ENCODE data around the gene LRRN2. TPM values are rescaled to one million over a fixed set of nuclear protein-coding genes. Genes with fewer than 3 reads are reported as not detected.

The LRRN2 gene
- polyA plus RNA-seq, 1 donor from 2014 or later, result 3.3 TPM

DNA sequence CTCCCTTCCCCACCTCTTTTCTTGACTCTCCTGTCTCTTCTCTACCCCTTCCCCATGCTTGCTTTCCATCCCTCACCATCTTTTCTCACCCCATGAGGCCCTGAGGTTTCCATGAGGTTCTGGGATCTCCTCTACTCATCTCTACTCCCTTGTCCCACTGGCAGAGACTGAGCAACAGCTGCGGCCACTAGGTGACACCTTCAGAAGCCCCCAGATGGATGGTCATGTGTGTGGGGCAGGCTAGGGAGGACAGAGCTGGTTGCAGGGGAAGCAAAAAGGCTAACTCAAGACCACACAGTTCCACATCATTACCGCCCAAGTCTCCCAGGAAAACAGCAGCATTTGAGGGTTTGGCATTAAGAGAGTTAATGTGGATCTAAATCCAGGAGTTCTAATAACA lies 45.0 kb downstream of the LRRN2 start:
- TF ChIP-seq EZH2 (IDR thresholded peaks at IDR 0.05; ENCODE audit: borderline replicate concordance, insufficient read depth, low read length, poor library complexity, severe bottlenecking) (no peak), EP300 (conservative IDR thresholded peaks at IDR 0.05; ENCODE audit: poor library complexity, severe bottlenecking) (no peak), POLR2AphosphoS5 (IDR thresholded peaks at IDR 0.05) (no peak), SMC3 (conservative IDR thresholded peaks at IDR 0.05; ENCODE audit: poor library complexity) (no peak), MXI1 (conservative IDR thresholded peaks at IDR 0.05; ENCODE audit: poor library complexity, severe bottlenecking) (no peak), TAF1 (IDR thresholded peaks at IDR 0.05; ENCODE audit: low read depth) (no peak), RAD21 (conservative IDR thresholded peaks at IDR 0.05) (no peak)
- TF ChIP-seq, protein P1, sequence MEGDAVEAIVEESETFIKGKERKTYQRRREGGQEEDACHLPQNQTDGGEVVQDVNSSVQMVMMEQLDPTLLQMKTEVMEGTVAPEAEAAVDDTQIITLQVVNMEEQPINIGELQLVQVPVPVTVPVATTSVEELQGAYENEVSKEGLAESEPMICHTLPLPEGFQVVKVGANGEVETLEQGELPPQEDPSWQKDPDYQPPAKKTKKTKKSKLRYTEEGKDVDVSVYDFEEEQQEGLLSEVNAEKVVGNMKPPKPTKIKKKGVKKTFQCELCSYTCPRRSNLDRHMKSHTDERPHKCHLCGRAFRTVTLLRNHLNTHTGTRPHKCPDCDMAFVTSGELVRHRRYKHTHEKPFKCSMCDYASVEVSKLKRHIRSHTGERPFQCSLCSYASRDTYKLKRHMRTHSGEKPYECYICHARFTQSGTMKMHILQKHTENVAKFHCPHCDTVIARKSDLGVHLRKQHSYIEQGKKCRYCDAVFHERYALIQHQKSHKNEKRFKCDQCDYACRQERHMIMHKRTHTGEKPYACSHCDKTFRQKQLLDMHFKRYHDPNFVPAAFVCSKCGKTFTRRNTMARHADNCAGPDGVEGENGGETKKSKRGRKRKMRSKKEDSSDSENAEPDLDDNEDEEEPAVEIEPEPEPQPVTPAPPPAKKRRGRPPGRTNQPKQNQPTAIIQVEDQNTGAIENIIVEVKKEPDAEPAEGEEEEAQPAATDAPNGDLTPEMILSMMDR (IDR thresholded peaks at IDR 0.05; ENCODE audit: poor library complexity, severe bottlenecking), result no peak
- TF ChIP-seq, protein P2, sequence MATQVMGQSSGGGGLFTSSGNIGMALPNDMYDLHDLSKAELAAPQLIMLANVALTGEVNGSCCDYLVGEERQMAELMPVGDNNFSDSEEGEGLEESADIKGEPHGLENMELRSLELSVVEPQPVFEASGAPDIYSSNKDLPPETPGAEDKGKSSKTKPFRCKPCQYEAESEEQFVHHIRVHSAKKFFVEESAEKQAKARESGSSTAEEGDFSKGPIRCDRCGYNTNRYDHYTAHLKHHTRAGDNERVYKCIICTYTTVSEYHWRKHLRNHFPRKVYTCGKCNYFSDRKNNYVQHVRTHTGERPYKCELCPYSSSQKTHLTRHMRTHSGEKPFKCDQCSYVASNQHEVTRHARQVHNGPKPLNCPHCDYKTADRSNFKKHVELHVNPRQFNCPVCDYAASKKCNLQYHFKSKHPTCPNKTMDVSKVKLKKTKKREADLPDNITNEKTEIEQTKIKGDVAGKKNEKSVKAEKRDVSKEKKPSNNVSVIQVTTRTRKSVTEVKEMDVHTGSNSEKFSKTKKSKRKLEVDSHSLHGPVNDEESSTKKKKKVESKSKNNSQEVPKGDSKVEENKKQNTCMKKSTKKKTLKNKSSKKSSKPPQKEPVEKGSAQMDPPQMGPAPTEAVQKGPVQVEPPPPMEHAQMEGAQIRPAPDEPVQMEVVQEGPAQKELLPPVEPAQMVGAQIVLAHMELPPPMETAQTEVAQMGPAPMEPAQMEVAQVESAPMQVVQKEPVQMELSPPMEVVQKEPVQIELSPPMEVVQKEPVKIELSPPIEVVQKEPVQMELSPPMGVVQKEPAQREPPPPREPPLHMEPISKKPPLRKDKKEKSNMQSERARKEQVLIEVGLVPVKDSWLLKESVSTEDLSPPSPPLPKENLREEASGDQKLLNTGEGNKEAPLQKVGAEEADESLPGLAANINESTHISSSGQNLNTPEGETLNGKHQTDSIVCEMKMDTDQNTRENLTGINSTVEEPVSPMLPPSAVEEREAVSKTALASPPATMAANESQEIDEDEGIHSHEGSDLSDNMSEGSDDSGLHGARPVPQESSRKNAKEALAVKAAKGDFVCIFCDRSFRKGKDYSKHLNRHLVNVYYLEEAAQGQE (IDR thresholded peaks at IDR 0.05; ENCODE audit: borderline replicate concordance), result no peak
- Histone ChIP-seq H3K27ac (ENCODE audit: low read length) (no peak overlapping the region), H4K20me1 (ENCODE audit: insufficient read depth) (no peaks in the 10 kb centered on the region), H3K36me3 (ENCODE audit: insufficient read depth, low read length) (no peaks in the 10 kb centered on the region), H3K4me2 (ENCODE audit: low read length) (no peak overlapping the region), H3K27me3 (ENCODE audit: insufficient read depth, low read depth, low read length) (no peaks in the 10 kb centered on the region), H3K79me2 (replicated peaks; ENCODE audit: insufficient read depth, low read length) (no peaks in the 10 kb centered on the region), H3K9me3 (ENCODE audit: low read length) (no peaks in the 10 kb centered on the region), H3K4me3 (ENCODE audit: low read length) (no peak overlapping the region), H2AFZ (ENCODE audit: low read depth, low read length) (no peak overlapping the region), H3K9me2 (ENCODE audit: insufficient read depth, low read length) (no peaks in the 10 kb centered on the region), H3K9ac (ENCODE audit: low read length) (no peak overlapping the region), H3F3A (ENCODE audit: insufficient read depth, low read length, poor library complexity, severe bottlenecking) (no peaks in the 10 kb centered on the region)

DNA sequence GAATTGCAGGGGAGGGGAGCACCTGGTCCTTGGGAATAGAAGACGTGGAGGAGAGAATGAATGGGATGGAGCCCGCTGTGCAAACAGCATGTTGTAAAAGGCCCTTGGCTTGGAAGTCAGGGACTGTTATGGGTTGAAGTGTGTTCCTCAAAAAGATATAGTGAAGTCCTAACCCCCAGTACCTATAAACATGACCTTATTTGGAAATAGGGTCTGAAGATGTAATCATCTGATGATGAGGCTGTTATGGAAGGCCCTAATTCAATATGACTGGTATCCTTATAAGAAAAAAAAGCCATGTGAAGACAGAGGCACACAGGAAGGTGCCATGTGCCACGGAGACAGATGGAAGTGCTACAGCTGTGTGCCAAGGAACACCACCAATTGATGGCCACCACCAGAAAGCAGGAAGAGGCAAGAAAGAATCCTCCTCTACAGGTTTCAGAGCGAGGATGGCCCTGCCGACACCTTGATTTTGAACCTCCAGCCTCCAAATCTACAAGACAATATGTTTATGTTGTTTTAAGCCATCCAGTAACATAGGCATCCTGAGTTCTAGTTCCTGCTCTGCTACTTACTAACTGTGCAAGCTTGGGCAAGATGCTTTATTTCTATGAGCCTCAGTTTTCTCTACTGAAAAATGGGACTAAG lies 51.2 kb downstream of the LRRN2 start:
- Histone ChIP-seq H3K27ac (ENCODE audit: low read length) (no peak overlapping the region), H3K79me2 (replicated peaks; ENCODE audit: insufficient read depth, low read length) (no peaks in the 10 kb centered on the region), H3K9ac (ENCODE audit: low read length) (no peak overlapping the region), H3K27me3 (ENCODE audit: insufficient read depth, low read depth, low read length) (no peaks in the 10 kb centered on the region), H3F3A (ENCODE audit: insufficient read depth, low read length, poor library complexity, severe bottlenecking) (no peaks in the 10 kb centered on the region), H3K4me3 (ENCODE audit: low read length) (no peak overlapping the region), H3K36me3 (ENCODE audit: insufficient read depth, low read length) (no peaks in the 10 kb centered on the region), H3K4me2 (ENCODE audit: low read length) (no peak overlapping the region), H3K9me3 (ENCODE audit: low read length) (no peaks in the 10 kb centered on the region), H2AFZ (ENCODE audit: low read depth, low read length) (no peak overlapping the region), H4K20me1 (ENCODE audit: insufficient read depth) (no peaks in the 10 kb centered on the region), H3K9me2 (ENCODE audit: insufficient read depth, low read length) (no peaks in the 10 kb centered on the region)
- TF ChIP-seq EZH2 (IDR thresholded peaks at IDR 0.05; ENCODE audit: borderline replicate concordance, insufficient read depth, low read length, poor library complexity, severe bottlenecking) (no peak), TAF1 (IDR thresholded peaks at IDR 0.05; ENCODE audit: low read depth) (no peak), RAD21 (conservative IDR thresholded peaks at IDR 0.05) (no peak), SMC3 (conservative IDR thresholded peaks at IDR 0.05; ENCODE audit: poor library complexity) (no peak), POLR2AphosphoS5 (IDR thresholded peaks at IDR 0.05) (no peak), EP300 (conservative IDR thresholded peaks at IDR 0.05; ENCODE audit: poor library complexity, severe bottlenecking) (no peak), MXI1 (conservative IDR thresholded peaks at IDR 0.05; ENCODE audit: poor library complexity, severe bottlenecking) (no peak)
- TF ChIP-seq, protein P1 (IDR thresholded peaks at IDR 0.05; ENCODE audit: poor library complexity, severe bottlenecking), result no peak
- TF ChIP-seq, protein P2 (IDR thresholded peaks at IDR 0.05; ENCODE audit: borderline replicate concordance), result no peak
